ENCODE results near the gene IKZF3.

GRCh38 chr17:39761861-39762496 lies 102.1 kb downstream of the IKZF3 start:
- TF ChIP-seq CTCF (conservative IDR thresholded peaks at IDR 0.05; ENCODE audit: low read depth, low read length) (no peak), EZH2 (IDR thresholded peaks at IDR 0.05; ENCODE audit: low read length, unreplicated experiment) (no peak), EZH2phosphoT487 (IDR thresholded peaks at IDR 0.05; ENCODE audit: borderline replicate concordance, low read length) (no peak)
